Esophagus mucosa (tissue), 1 donor: Measurements from ENCODE around the gene SLC51A. TPM values are rescaled to one million over a fixed set of nuclear protein-coding genes. Genes with fewer than 3 reads are reported as not detected.

ENCODE experiments used
- ATAC-seq: fragments of 200-7000 bp; cut with Tn5 transposase; one replicate; pipeline ENCODE4 v1.9.1; 2020
- total RNA-seq: library from RNA; stranded (reverse); gene quantifications from one replicate; pipeline ENCODE4 v1.2.4, GENCODE V29; 2023
- donor health status: DM: yes; HTN: yes; CAD: no.

The SLC51A gene
- total RNA-seq, 1 donor from 2014 or later: not detected

GRCh38 chr3:196217307-196218154 lies 1.2 kb downstream of the SLC51A start:
- ATAC-seq: no peak

GRCh38 chr3:196218155-196218712 lies 1.9 kb downstream of the SLC51A start:
- no peak for ATAC-seq

GRCh38 chr3:196219194-196219969 lies 3.0 kb downstream of the SLC51A start:
- ATAC-seq: peak; percentile 61

- no peak for ATAC-seq
Observed at GRCh38 chr3:196219970-196220311, 3.6 kb downstream of the SLC51A start.

GRCh38 chr3:196220587-196220986 lies 4.3 kb downstream of the SLC51A start:
- peak; percentile 65 for ATAC-seq

- no peak for ATAC-seq
Observed at GRCh38 chr3:196220991-196221390, 4.7 kb downstream of the SLC51A start.

- ATAC-seq: peak; percentile 54
Observed at GRCh38 chr3:196222876-196223595, 6.7 kb downstream of the SLC51A start.

GRCh38 chr3:196225086-196225485 lies 8.8 kb downstream of the SLC51A start:
- ATAC-seq: no peak

GRCh38 chr3:196225763-196226364 lies 9.5 kb downstream of the SLC51A start:
- ATAC-seq: no peak

- ATAC-seq: no peak
Observed at GRCh38 chr3:196227121-196227561, 10.8 kb downstream of the SLC51A start.

- ATAC-seq: no peak
Observed at GRCh38 chr3:196227629-196228493, 11.5 kb downstream of the SLC51A start.

GRCh38 chr3:196232154-196232881 lies 16.0 kb downstream of the SLC51A start:
- ATAC-seq: no peak

- no peak for ATAC-seq
Observed at GRCh38 chr3:196232882-196233251, 16.5 kb downstream of the SLC51A start.

- ATAC-seq: no peak
Observed at GRCh38 chr3:196235452-196236122, 19.3 kb downstream of the SLC51A start.

- ATAC-seq: no peak
Observed at GRCh38 chr3:196236223-196236622, 19.9 kb downstream of the SLC51A start.

- no peak for ATAC-seq
Observed at GRCh38 chr3:196237203-196237602, 20.9 kb downstream of the SLC51A start.

- ATAC-seq: no peak
Observed at GRCh38 chr3:196238612-196239560, 22.6 kb downstream of the SLC51A start.

GRCh38 chr3:196240424-196240823 lies 24.1 kb downstream of the SLC51A start:
- no peak for ATAC-seq

- no peak for ATAC-seq
Observed at GRCh38 chr3:196241704-196242103, 25.4 kb downstream of the SLC51A start.
